ENCODE measurements around the gene PLCL1.

The PLCL1 gene

GRCh38 chr2:197857476-197858107 lies 53.2 kb downstream of the PLCL1 start:
- DNase-seq (ENCODE audit: low spot score), result no peak

- DNase-seq (ENCODE audit: low spot score), result no peak
These were observed 54.3 kb downstream of the PLCL1 start for GRCh38 chr2:197858607-197859140.

GRCh38 chr2:197862246-197862955 lies 58.0 kb downstream of the PLCL1 start:
- no peak for DNase-seq (ENCODE audit: low spot score)

- no peak for DNase-seq (ENCODE audit: low spot score)
These were observed 59.4 kb downstream of the PLCL1 start for GRCh38 chr2:197863744-197864143.

GRCh38 chr2:197866455-197866854 lies 62.1 kb downstream of the PLCL1 start:
- DNase-seq (ENCODE audit: low spot score), result no peak

- DNase-seq (ENCODE audit: low spot score), result no peak
These were observed 62.6 kb downstream of the PLCL1 start for GRCh38 chr2:197867033-197867432.

GRCh38 chr2:197867624-197868023 lies 63.2 kb downstream of the PLCL1 start:
- no peak for DNase-seq (ENCODE audit: low spot score)

- no peak for DNase-seq (ENCODE audit: low spot score)
These were observed 63.8 kb downstream of the PLCL1 start for GRCh38 chr2:197868206-197868605.

GRCh38 chr2:197869041-197869440 lies 64.6 kb downstream of the PLCL1 start:
- no peak for DNase-seq (ENCODE audit: low spot score)

- DNase-seq (ENCODE audit: low spot score), result no peak
These were observed 65.2 kb downstream of the PLCL1 start for GRCh38 chr2:197869501-197870111.

- DNase-seq (ENCODE audit: low spot score), result no peak
These were observed 65.7 kb downstream of the PLCL1 start for GRCh38 chr2:197870137-197870536.

- no peak for DNase-seq (ENCODE audit: low spot score)
These were observed 67.5 kb downstream of the PLCL1 start for GRCh38 chr2:197871780-197872456.

- DNase-seq (ENCODE audit: low spot score), result no peak
These were observed 68.9 kb downstream of the PLCL1 start for GRCh38 chr2:197873293-197873701.

- no peak for DNase-seq (ENCODE audit: low spot score)
These were observed 71.4 kb downstream of the PLCL1 start for GRCh38 chr2:197875763-197876162.

- DNase-seq (ENCODE audit: low spot score), result no peak
These were observed 72.1 kb downstream of the PLCL1 start for GRCh38 chr2:197876524-197876923.

- no peak for DNase-seq (ENCODE audit: low spot score)
These were observed 72.6 kb downstream of the PLCL1 start for GRCh38 chr2:197877038-197877437.

- DNase-seq (ENCODE audit: low spot score), result no peak
These were observed 74.4 kb downstream of the PLCL1 start for GRCh38 chr2:197878792-197879191.

- DNase-seq (ENCODE audit: low spot score), result no peak
These were observed 75.5 kb downstream of the PLCL1 start for GRCh38 chr2:197879812-197880408.

GRCh38 chr2:197883354-197884032 lies 79.1 kb downstream of the PLCL1 start:
- DNase-seq (ENCODE audit: low spot score), result no peak

GRCh38 chr2:197884252-197884651 lies 79.9 kb downstream of the PLCL1 start:
- no peak for DNase-seq (ENCODE audit: low spot score)

GRCh38 chr2:197885126-197885525 lies 80.7 kb downstream of the PLCL1 start:
- DNase-seq (ENCODE audit: low spot score), result no peak

- no peak for DNase-seq (ENCODE audit: low spot score)
These were observed 81.2 kb downstream of the PLCL1 start for GRCh38 chr2:197885587-197885986.

Measured in D341Med (cell line).